Stimulated activated CD4-positive, alpha-beta T cell treated with anti-CD3 and anti-CD28 coated beads, Interleukin-12 subunit alpha, Interleukin-12 subunit beta, amount 100 ng/mL, for 48 hours (primary cell): ENCODE measurements around the gene GLT8D1.
A peak's percentile ranks its signal among the peaks of the same experiment; 100 is the strongest.
"Not testable (repeated sequence)": the region's sequence is repeated elsewhere in the genome, so short reads cannot be mapped to it uniquely, and the experiment has no call there.

Source experiments
- DNase-seq, 3 donors: peaks; one replicate each; pipeline ENCODE4 v3.0.0-alpha.2; 2020; ENCODE audit warnings: low read depth in 2 of 3, low spot score in 1 of 3

Gene GLT8D1, protein sequence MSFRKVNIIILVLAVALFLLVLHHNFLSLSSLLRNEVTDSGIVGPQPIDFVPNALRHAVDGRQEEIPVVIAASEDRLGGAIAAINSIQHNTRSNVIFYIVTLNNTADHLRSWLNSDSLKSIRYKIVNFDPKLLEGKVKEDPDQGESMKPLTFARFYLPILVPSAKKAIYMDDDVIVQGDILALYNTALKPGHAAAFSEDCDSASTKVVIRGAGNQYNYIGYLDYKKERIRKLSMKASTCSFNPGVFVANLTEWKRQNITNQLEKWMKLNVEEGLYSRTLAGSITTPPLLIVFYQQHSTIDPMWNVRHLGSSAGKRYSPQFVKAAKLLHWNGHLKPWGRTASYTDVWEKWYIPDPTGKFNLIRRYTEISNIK

DNA sequence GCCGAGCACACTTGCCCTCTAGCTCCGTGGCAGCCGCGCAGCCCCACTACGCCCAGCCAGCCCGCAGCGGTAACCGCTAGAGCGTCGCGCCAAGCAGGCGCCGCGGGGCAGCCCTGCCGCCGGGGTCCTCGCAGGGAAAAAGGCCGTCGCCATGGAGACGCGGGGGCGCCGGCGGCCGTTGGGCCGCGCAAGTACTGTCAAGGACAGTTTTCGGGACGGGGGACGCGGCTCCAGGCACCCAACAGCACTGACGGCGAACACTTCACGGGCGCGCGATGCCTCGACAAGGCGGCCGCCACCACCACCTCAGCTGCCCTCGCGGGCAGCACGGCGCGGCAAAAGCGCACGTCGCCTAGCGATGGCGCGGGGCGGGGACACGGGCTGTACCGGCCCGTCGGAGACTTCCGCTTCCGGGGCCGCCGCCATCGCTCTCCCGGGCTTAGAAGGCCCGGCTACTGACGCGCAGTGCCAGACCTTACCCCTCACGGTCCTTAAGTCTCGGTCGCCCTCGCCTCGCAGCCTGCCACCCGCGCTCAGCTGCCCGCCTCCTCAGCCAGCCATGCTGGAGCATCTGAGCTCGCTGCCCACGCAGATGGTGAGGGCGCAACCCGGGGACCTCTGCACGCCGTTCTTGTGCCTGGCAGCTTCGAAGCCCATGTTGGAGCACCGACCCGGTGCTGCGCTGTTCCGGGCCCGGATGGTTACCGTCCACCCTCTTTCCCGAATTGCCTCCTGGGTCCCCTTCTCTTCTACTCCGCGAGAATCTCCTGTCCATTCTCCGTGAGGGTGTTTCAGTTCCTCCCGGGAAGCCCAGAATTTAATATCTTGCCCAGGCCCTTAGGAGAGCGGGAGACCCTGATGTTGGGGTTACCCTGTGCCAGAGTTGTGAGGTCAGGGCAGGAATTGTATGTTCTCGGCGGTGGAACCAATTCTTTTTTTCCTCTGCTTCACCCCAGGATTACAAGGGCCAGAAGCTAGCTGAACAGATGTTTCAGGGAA lies at the start of gene GLT8D1, which contains the start of gene SPCS1:
Gene GLT8D1 (minus strand): TSS at position 104 of the 999 bp plus-strand sequence. CDS start 5,331 bp downstream, outside the sequence.
Gene SPCS1 (plus strand): TSS at position 419 of the 999 bp plus-strand sequence. CDS start 141 bp downstream, at position 560.
- DNase-seq: peak; percentile 63 to 83 (median 68)

DNA sequence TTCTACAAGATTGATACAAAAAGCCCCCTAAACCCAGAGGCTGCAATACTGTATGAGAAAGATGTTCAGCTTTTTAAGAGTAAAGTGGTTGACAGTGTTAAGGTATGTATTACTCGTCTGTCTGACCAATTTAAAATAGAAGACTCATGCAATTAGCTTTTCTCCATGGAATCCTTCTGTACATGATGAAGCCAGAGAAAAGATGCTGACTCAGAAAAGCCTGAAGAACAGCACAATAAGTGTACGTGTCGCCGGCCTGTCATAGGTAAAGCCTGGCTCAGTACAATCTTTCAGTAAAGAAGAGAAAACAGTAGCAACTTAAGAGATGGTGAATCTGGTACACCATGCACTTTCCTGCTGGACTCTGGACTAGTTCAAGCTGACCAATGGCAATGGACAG lies 48.8 kb upstream of the GLT8D1 start:
- no peak for DNase-seq

DNA sequence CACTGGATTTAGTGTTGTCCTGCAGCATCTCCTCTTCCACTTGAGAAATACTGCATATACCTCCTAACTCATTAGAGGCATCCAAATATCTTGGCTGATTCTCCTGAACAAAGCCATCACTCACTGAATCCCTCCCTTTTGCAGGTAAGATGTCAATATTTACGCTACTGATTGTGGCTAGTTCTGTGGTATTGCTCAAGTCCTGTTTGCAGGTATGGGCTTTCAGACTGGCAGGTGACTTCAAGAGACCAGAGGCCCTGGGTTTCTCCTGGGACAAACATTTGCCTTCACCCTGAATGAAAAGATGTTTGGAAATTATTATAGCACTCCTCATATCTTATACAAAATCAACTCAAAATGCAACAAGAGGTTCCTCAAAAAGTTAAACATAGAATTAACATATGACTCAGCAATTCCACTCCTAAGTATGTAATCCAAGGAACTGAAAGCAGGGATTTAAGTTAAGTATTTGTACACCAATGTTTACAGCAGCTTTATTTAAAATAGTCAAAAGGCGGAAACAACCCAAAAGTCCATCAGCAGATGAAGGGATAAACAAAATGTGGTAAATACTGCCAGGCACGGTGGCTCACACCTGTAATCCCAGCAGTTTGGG lies 46.6 kb upstream of the GLT8D1 start:
- no peak for DNase-seq

DNA sequence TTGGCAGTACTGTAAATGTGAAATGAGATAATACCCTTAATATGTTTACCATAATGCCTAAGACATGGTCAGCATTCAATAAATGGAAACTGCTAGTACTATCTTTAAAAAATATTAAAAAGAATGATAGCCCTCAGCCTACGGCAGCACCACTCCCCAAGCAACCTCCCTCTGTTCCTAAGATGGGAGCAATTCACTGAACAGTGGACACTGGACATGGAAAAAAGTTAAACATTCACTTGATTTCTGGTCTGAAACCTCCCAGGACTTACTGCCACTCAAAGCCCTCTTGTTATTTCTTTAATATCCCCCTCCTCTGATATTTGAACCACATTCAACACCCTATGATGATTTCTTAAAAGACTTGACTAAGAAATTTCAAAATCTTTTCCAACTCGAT lies 38.1 kb upstream of the GLT8D1 start:
- DNase-seq: no peak

DNA sequence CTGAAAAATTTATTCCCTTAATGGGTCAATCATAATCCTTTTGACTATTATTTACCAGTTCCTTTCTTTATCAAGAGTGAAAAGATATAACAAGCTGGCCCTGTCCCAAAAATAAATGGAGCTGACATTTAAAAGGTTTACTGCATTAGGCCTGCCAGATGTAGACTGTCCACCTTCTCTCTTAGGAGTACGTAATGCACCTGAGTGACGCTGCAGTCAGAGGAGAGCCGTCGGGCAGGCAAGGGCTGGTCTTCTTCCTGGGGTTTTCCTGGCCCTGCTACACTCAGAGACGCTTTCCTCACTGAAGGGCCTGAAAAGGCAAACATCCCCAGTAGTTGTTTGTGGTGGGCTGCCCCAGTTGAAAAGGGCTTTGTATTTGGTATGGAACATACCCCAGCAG lies 37.6 kb upstream of the GLT8D1 start:
- DNase-seq: no peak

DNA sequence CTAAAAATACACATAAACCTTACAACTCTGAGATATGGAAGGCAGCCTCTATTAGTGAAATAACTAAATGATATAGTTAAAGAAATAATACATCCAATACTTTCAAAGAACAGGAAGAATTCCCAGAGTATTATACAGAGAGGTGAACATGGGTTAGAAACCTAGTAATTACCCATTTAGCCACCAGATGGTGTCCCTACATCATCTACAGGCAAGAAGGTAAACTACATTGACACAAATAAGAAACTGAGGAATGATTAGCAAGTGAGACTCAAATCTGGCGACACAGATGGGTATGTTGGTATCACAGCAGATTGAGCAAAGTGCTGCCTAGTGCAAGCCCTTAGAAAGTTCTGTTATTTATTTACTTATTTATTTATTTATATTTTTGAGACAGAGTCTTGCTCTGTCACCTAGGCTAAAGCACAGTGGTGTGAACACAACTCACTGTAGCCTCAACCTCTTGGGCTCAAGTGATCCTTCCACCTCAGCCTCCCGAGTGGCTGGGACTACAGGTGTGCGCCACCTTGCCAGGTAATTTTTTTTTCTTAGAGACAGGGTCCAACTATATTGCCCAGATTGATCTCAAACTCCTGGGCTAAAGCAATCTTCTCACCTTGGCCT lies 36.9 kb upstream of the GLT8D1 start:
- peak in 1 of 3 donors; percentile 15 for DNase-seq

DNA sequence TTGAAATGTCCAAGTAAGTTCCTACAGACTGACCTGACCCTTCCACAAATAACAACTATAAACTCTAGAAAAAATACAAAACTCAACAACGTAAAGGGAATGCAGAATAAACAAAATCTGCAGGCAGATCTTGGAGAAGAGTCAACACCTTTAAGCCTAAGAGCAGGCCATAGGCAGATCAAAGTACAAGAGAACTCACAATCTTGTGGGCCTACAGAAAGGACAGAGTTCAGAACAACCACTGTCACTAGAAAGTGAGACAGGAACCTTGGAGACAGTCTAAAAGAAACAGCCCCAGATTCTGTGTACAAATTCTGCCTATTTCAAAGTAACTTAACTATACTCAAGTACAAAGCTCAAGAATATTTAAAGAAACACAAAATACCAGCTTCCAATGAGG lies 34.1 kb upstream of the GLT8D1 start:
- DNase-seq: no peak

DNA sequence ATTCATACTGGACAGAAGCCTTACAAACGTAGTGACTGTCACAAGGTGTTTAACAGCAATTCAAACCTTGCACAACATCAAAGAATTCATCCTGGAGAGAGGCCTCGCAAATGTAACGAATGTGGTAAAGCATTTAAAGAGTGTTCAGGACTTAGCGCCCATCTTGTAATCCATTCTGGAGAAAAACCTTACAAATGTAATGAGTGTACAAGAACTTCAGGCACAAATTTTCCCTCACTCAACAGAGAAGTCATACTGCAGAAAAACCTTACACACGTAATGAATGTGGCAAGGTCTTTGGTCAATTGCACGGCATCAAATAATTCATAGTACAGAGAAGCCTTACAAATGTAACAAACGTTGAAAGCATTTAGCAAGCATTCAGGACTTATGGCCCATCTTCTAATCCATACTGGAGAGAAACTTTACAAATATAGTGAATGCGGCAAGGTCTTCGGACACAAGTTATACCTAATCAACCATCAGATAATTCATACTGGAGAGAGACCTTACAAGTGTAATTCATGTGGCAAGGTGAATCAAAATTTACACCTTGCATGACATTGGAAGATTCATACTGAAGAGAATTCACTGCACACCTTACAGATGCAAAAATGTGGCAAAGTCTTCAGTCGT lies 27.8 kb upstream of the GLT8D1 start:
- no peak for DNase-seq

DNA sequence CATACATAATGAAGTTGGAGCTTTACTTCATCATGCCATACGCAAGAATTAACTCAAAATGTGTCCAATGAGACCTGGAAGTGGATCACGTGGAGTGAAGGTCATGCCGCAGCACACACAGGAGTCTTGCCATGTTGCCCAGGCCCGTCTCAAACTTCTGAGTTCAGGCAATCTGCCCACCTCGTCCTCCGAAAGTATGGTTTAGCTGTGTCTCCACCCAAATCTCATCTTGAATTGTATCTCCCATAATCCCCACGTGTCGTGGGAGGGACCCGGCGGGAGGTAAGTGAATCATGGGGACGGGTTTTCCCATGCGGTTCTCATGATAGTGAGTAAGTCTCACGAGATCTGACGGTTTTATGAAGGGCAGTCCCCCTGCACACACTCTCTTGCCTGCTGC lies 26.0 kb upstream of the GLT8D1 start:
- no peak for DNase-seq

DNA sequence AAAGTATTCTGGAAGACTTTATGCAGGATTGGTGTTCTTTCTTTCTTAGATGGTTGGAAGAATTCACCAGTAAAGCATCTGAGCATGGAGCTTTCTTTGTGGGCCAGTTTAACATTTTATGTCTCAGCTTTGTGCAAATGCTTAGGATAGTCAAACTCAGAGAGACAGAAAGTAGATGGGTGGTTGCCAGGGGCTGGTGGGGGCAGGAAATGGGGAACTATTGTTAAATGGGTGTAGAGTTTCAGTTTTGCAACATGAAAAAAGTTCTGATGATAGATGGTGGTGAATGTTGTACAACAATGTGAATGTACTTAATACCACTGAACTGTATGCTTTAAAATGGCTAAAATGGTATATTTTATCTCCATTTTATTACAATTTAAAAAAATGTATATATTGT lies 25.1 kb upstream of the GLT8D1 start:
- DNase-seq: no peak

DNA sequence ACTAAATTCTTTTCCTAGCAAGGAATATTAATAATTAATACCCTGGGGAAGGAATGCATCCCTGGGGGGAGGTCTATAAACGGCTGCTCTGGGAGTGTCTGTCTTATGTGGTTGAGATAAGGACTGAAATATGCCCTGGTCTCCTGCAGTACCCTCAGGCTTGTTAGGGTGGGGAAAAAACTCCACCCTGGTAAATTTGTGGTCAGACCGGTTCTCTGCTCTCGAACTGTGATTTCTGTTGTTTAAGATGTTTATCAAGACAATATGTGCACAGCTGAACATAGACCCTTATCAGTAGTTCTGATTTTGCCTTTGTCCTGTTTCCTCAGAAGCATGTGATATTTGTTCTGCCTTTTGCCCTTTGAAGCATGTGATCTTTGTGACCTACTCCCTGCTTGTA lies 23.2 kb upstream of the GLT8D1 start:
- DNase-seq: not testable (repeated sequence)

DNA sequence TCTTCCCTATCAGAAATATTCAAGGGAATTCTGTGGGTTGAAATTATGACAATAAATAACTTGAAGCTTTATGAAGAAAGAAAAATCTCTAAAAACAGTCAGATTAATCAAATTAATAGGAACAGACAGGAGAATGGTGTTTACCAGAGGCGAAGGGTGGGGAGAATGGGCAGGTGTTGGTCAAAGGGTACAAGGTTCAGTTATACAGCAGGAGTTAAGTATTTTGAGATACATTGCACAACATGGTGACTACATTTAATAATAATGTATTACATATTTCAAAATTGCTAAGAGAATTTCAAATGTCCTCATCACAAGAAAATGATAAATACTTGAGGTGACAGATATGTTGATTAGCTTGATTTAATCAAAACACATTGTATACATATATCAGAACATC lies 18.9 kb upstream of the GLT8D1 start:
- DNase-seq: no peak

DNA sequence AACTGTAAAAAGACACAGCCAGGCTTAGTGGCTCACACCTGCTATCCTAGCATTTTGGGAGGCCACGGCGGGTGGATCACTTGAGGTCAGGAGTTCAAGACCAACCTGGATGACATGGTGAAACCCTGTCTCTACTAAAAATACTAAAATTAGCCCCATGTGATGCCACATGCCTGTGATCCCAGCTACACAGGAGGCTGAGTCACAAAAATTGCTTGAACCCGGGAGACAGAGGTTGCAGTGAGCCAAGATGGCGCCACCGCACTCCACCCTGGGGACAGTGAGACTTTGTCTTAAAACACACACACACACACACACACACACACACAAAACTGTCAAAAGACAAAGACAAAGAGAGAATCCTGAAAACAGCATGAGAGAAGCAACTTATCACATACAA lies 18.3 kb upstream of the GLT8D1 start:
- no peak for DNase-seq

DNA sequence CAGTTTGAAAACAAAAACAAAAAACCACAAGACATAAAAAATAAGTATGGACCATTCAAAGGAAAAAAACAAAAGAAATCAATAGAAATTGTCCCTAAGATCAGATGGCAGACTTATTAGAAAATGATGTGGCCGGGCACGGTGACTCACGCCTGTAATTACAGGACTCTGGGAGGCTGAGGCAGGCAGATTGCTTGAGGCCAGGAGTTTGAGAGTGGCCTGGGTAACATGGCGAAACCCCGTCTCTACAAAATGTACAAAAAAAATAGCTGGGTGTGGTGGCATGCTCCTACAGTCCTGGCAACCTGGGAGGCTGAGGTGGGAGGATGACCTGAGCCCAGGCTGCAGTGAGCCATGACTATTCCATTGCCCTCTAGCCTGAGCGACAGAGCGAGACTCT lies 16.9 kb upstream of the GLT8D1 start:
- DNase-seq: no peak

DNA sequence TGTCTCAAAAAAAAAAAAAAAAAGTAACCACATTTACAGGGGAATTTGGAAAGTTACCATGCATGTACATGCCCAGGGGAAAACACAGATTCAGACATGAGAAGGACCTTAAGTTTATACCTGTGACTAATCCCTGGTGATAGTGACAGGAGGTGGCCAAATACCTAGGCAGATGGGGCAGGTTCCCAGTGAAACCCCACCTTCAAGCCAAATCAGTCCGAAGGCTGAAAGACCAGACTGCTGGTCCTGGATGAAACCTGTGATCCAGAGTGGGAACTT lies 16.1 kb upstream of the GLT8D1 start:
- DNase-seq: no peak

DNA sequence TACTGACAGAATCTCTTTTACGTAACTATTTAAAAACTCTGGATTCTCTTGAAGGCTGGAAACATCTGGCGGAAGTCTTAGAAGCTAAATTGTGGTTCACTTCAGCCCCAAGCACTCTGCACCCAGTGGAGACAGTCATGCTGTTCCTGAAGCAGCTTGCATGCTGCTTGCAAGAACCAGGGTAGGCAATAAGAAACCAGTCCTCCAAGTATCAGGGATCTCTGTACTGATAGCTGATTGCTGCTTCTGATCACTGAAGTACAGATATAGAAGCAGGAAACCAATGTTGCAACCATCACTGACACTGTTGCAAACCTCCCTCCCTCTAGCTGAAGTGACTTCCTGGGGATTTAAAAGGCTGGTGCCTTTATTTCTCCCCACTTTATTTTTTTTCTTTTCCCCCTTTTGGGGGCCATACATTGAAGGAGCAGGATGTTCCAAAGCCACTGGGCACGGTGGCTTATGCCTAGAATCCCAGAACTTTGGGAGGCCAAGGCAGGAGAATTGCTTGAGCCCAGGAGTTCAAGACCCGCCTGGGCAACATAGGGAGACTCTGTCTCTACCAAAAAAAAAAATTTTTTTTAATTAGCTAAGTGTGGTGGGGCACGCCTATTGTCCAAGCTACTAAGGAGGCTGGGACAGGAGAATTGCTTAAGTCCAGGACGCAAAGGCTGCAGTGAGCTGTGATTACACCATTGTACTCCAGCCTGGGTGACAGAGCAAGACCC lies 15.6 kb upstream of the GLT8D1 start:
- no peak for DNase-seq

DNA sequence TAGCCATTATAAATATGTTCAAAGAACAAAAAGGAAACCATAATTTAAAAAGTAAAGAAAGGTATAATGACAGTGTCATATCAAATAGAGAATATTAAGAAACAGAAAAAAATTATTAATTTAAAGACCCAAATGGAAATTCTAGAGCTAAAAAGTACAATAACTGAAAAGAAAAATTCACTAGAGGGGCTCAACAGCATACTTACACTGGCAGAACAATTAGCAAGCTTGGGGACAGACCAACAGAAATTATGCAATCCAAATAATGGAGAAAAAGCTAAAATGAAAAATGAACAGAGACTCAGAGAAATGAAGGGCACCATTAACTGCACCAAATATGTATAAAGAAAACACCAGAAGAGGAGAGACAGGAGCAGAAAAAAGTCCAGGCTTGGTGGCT lies 14.0 kb upstream of the GLT8D1 start:
- no peak for DNase-seq

DNA sequence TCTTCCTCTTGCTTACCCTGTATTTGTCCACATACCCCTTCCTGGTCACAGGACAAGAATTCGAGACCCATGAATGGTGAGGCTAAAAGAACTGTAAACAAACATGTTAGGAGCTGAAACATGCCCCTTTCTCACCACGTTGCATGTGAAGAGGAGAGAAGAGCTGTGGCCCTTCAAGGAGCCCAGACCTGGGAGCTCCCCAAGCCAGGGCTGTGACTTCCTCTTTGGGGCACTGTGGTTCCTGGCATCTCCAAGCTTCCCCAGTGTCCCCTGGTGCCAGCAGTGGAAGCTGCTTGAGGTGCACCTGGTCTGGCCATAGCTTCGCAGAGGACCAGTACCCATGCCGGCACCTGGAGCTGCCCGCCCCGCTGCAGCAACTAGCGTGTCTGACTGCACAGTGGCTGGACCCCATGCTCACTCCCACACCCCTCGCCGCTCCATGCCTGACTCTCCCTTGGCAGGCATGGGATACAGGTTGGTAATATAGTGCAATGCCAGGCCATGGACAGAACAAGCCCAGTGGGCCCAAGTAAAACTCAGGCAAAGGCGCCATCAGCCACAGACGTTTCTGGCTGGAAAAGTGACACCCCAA lies 10.2 kb upstream of the GLT8D1 start:
- DNase-seq: no peak

DNA sequence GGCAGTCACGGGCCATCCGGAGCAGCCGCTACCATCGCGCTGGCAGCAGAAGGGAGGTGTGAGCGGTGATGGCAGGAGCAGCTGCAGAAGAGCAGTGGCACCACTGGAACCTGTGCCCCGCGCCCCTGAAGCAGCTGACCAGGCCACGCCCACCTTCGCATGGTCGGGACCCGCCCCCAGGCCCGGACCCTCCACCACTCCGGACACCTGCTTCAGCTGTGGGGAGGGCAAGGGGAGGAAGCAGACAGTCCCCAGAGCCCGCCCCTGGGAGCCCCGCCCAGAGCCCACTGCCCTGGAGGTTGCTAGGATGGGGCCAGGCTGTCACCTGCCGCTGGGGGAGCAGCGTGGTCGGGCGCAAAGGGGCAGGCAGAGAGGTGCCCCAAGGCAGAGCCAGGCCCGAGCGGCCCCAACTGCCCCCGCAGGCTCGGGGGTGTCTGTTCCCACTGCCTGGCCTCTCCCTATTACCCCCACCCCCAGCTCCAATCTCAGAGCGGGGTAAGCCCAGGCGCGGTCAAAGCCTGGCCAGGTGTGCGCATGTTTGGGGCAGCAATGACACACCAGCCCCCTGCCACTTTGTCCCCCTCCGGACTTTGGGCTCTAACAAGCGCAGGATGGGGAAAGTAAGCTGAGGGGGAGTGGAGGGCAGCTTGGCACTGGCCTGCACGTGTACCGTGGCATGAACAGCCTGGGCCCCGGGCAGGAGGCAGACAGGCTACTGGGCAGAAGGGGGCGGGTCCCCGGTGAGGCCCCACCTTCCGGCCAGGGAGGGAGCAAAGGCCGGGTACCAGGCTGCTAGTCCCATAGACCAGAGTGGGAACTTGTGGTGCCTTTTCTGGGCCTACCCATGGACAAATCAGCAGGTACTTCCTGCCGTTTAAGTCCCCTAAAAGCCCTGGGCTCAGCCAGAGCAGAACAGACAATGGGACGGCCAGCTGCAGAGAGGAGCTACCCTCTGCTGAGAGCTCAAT lies 9.0 kb upstream of the GLT8D1 start:
- DNase-seq: no peak
